ENCODE data around the gene COPZ2. TPM values are rescaled to one million over a fixed set of nuclear protein-coding genes. Genes with fewer than 3 reads are reported as not detected.

Gene COPZ2
- total RNA-seq, 4 donors from 2014 or later: 9.7 to 17.2 (median 12.5) TPM

- Histone ChIP-seq H3K4me1 (peaks cover 8% of the 10 kb centered on the region), H3K27ac (no peak overlapping the region), H3K9me3 (no peaks in the 10 kb centered on the region), H3K27me3 (no peaks in the 10 kb centered on the region), H3K4me3 (no peak overlapping the region), H3K36me3 (no peaks in the 10 kb centered on the region)
- WGBS: 83% methylated on average over 7 of the region's 7 CpGs
- TF ChIP-seq CTCF (IDR thresholded peaks at IDR 0.05) (no peak), EP300 (IDR thresholded peaks at IDR 0.05) (no peak), POLR2A (IDR thresholded peaks at IDR 0.05) (no peak), POLR2AphosphoS5 (IDR thresholded peaks at IDR 0.05) (no peak)
- no peak for DNase-seq (ENCODE audit: low spot score in 2 of 2)
These were observed 40.0 kb downstream of the COPZ2 start for GRCh38 chr17:47997586-47997985.

GRCh38 chr17:47996201-47996600 lies 41.4 kb downstream of the COPZ2 start:
- Histone ChIP-seq H3K27me3 (no peaks in the 10 kb centered on the region), H3K4me3 (no peak overlapping the region), H3K27ac (no peak overlapping the region), H3K4me1 (no peaks in the 10 kb centered on the region), H3K36me3 (no peaks in the 10 kb centered on the region), H3K9me3 (no peaks in the 10 kb centered on the region)
- no peak for DNase-seq (ENCODE audit: low spot score in 2 of 2)
- 68% methylated on average over 9 of the region's 9 CpGs for WGBS
- TF ChIP-seq POLR2A (IDR thresholded peaks at IDR 0.05) (no peak), EP300 (IDR thresholded peaks at IDR 0.05) (no peak), POLR2AphosphoS5 (IDR thresholded peaks at IDR 0.05) (no peak), CTCF (IDR thresholded peaks at IDR 0.05) (no peak)

GRCh38 chr17:47995241-47995935 lies 42.2 kb downstream of the COPZ2 start:
- Histone ChIP-seq H3K4me1 (no peaks in the 10 kb centered on the region), H3K27me3 (no peaks in the 10 kb centered on the region), H3K27ac (no peak overlapping the region), H3K9me3 (no peaks in the 10 kb centered on the region), H3K36me3 (no peaks in the 10 kb centered on the region), H3K4me3 (no peak overlapping the region)
- 73% methylated on average over 13 of the region's 13 CpGs for WGBS
- no peak for DNase-seq (ENCODE audit: low spot score in 2 of 2)
- TF ChIP-seq POLR2A (IDR thresholded peaks at IDR 0.05): no peak
- no peak for TF ChIP-seq CTCF (IDR thresholded peaks at IDR 0.05)
- no peak for TF ChIP-seq EP300 (IDR thresholded peaks at IDR 0.05)
- TF ChIP-seq POLR2AphosphoS5 (IDR thresholded peaks at IDR 0.05): no peak

- Histone ChIP-seq H3K27me3 (no peaks in the 10 kb centered on the region), H3K27ac (no peak overlapping the region), H3K4me1 (no peaks in the 10 kb centered on the region), H3K9me3 (no peaks in the 10 kb centered on the region), H3K4me3 (no peak overlapping the region), H3K36me3 (no peaks in the 10 kb centered on the region)
- 100% methylated on average over 3 of the region's 4 CpGs for WGBS
- TF ChIP-seq POLR2A (IDR thresholded peaks at IDR 0.05) (no peak), EP300 (IDR thresholded peaks at IDR 0.05) (no peak), CTCF (IDR thresholded peaks at IDR 0.05) (no peak), POLR2AphosphoS5 (IDR thresholded peaks at IDR 0.05) (no peak)
- no peak for DNase-seq (ENCODE audit: low spot score in 2 of 2)
These were observed 42.9 kb downstream of the COPZ2 start for GRCh38 chr17:47994724-47995123.

- no peaks in the 10 kb centered on the region for H3K4me1 ChIP-seq
- TF ChIP-seq POLR2A (IDR thresholded peaks at IDR 0.05): no peak
- TF ChIP-seq POLR2AphosphoS5 (IDR thresholded peaks at IDR 0.05): no peak
- TF ChIP-seq EP300 (IDR thresholded peaks at IDR 0.05): no peak
- TF ChIP-seq CTCF (IDR thresholded peaks at IDR 0.05): no peak
- DNase-seq (ENCODE audit: low spot score in 2 of 2): no peak
- H3K27me3 ChIP-seq: no peaks in the 10 kb centered on the region
- no peaks in the 10 kb centered on the region for H3K36me3 ChIP-seq
- H3K27ac ChIP-seq: no peak overlapping the region
- H3K4me3 ChIP-seq: no peak overlapping the region
- 84% methylated on average over 5 of the region's 5 CpGs for WGBS
- no peaks in the 10 kb centered on the region for H3K9me3 ChIP-seq
These were observed 43.6 kb downstream of the COPZ2 start for GRCh38 chr17:47993964-47994363.

Data from suprapubic skin (tissue), 4 donors.